Common myeloid progenitor, CD34-positive (primary cell): Measurements from ENCODE around the gene KCNMA1.

Source experiments
- CTCF ChIA-PET: fragments of 350-600 bp; sonication (Branson Sonifier 250); formaldehyde crosslinking; loops from one replicate; lab custom pipeline; 2021; ENCODE audit warnings: antibody characterized with exemption; lab: Charles Lee
- POLR2A ChIA-PET: fragments of 350-600 bp; sonication (Branson Sonifier 250); formaldehyde crosslinking; loops from one replicate; lab custom pipeline; 2021; ENCODE audit warnings: antibody characterized with exemption; lab: Charles Lee
- DNase-seq, 3 donors: peaks; one replicate each; pipeline versions ENCODE4 v3.0.0 to v3.0.0-alpha.2; 2013
- H3K27ac ChIP-seq, 2 experiments: 1 replicate in 1 of 2; 2 replicates in 1 of 2; pipeline ENCODE4 v1.7.0; 2013; ENCODE audit warnings: inconsistent platforms in 2 of 2, low read length in 2 of 2, mild to moderate bottlenecking in 2 of 2, low read depth in 1 of 2, moderate library complexity in 1 of 2; ENCODE audit not compliant: severe bottlenecking in 2 of 2, insufficient read depth in 1 of 2, poor library complexity in 1 of 2
- H3K27me3 ChIP-seq, 5 experiments: replicated peaks in 2 of 5; 1 replicate in 3 of 5; 2 replicates in 2 of 5; pipeline versions ENCODE4 v1.6.1 to v1.7.0; 2013; ENCODE audit warnings: low read length in 4 of 5, mild to moderate bottlenecking in 2 of 5, moderate library complexity in 2 of 5, inconsistent platforms in 1 of 5; ENCODE audit not compliant: insufficient read depth in 5 of 5, control insufficient read depth in 4 of 5
- H3K36me3 ChIP-seq, 4 experiments: 1 replicate in 2 of 4; 2 replicates in 2 of 4; pipeline versions ENCODE4 v1.6.1 to v1.7.0; 2013; ENCODE audit warnings: low read length in 3 of 4, control low read depth in 1 of 4, mild to moderate bottlenecking in 1 of 4; ENCODE audit not compliant: control insufficient read depth in 4 of 4, insufficient read depth in 4 of 4
- H3K4me1 ChIP-seq, 4 experiments: 1 replicate in 3 of 4; 2 replicates in 1 of 4; pipeline versions ENCODE4 v1.6.1 to v1.7.1; 2013; ENCODE audit warnings: low read length in 3 of 4, mild to moderate bottlenecking in 3 of 4, control low read depth in 1 of 4, inconsistent platforms in 1 of 4, moderate library complexity in 1 of 4; ENCODE audit not compliant: control insufficient read depth in 4 of 4, insufficient read depth in 4 of 4; ENCODE audit errors: control extremely low read depth in 1 of 4
- H3K4me3 ChIP-seq, 7 experiments: 1 replicate in 4 of 7; 2 replicates in 3 of 7; pipeline versions ENCODE4 v1.5.1 to v1.7.0; 2013; ENCODE audit warnings: mild to moderate bottlenecking in 7 of 7, low read length in 6 of 7, moderate library complexity in 6 of 7, inconsistent platforms in 2 of 7, low read depth in 2 of 7, control low read depth in 1 of 7; ENCODE audit not compliant: insufficient read depth in 4 of 7, control insufficient read depth in 1 of 7; ENCODE audit errors: extremely low read depth in 1 of 7
- H3K9me3 ChIP-seq, 5 experiments: 1 replicate in 4 of 5; 2 replicates in 1 of 5; pipeline versions ENCODE4 v1.6.1 to v1.7.1; 2013; ENCODE audit warnings: low read length in 4 of 5, mild to moderate bottlenecking in 2 of 5, inconsistent platforms in 1 of 5, low read depth in 1 of 5, moderate library complexity in 1 of 5; ENCODE audit not compliant: control insufficient read depth in 4 of 5, insufficient read depth in 2 of 5; ENCODE audit errors: control extremely low read depth in 1 of 5
- WGBS: methylation state at CpG from one replicate; pipeline ENCODE4 v1.1.5; 2013; ENCODE audit not compliant: insufficient coverage; 5-methylcytosine and 5-hydroxymethylcytosine counted together

KCNMA1 gene

DNA sequence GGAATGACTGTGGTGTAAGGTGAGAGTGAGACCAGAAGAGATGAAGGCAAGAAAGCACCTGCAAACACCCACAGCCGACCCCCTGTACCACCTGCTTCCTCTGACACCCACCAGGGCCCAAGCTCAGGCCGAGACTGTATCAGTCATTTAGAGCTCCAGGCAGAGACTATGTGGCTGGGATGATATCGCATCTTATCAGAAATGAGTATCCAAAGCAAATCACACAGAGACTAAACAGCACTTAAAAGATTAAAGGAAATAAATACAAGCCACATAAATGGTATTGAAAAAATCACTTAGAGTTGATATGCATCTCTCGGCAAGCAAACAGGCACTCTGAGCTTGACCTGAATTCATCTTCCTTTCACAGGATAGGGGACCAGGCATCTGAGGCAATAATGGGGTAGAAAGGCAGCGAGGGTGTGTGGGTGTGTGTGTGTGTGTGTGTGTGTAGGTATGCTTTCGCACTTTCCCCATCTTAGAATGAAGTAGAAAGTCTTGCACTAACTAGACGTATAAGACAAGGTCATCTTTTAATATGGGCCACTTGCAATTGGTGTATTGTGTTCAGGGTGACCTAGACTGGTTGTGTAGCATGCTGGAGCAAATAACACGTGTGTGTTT lies 665.9 kb downstream of the KCNMA1 start:
- Histone ChIP-seq H3K27me3 (peaks cover 0 to 3% (median 0%) of the 10 kb centered on the region in 5 experiments), H3K36me3 (no peaks in the 10 kb centered on the region), H3K9me3 (peaks cover 0 to 2% (median 0%) of the 10 kb centered on the region in 5 experiments), H3K4me1 (no peaks in the 10 kb centered on the region), H3K4me3 (no peak overlapping the region), H3K27ac (no peak overlapping the region)
- no peak for DNase-seq
- ChIA-PET CTCF (interaction anchor here (0.6 to 1.0 kb wide), 2 partner anchors 15 to 92 kb away, joined by 3 read pairs; no protein-coding TSS in a partner anchor), POLR2A (no interaction called here)
- WGBS: 92% methylated on average over 2 of the region's 8 CpGs

DNA sequence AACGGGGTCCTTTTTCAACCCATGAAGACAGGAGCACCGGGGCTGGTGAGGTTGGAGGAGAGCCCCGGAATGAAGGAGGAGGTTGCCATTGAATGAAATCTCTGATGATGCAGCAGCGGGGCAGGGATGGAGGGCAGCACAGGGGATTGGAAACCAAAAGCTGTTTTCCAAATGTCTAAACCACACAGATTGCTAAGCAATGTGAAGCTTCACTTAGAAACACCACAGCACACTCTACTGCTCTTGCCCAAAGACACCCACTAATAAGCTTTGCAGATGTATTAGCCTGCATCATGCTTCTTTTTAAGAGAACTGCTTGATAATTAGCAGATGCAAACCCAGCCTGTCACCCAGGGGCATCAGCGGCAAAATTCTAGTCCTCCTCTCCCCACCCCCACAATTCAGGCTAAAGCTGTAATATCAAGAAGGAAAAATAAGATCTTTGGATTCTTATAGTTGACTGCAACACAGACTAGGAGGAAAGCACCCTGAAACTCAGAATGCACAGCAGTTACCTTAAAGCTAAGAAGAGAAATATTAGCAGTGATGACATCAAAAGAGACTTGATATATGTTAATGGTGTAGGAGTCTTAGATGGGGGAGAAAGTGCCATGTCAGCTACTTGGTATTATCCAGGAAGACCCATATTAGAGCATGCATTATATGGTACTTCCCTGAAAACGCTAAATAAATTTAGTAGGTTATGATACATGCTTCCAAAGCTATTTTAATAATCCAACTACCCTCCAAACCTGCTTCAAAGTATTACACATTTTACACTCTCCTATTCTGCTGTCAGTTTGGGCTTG lies 666.7 kb downstream of the KCNMA1 start:
- POLR2A ChIA-PET: no interaction called here

DNA sequence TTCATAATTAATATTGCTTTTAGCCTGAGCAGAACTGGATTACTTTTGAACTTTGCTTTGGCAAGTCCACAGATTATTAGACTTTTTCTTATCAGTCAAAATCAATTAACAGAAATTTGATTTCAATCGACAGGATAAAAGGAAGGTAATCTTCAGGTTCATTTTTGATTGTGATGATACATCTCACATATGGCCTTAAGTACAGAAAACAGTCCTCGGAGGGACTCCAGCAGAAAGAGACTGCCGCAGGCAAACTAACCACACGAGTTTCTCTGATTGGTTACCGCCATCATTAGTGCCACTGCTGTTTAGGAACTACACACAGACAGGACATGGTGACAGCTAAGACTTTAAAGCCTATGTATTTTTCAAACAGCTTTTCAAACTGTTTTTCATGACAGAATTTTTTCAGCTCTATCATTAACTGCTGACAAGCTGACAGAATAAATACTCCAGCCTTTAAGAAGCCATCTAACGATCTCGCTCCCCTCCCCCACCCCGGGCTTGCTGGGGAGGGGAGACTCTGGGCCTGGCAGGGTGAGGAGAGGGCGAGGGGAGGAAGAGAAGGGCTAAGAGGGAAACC lies 668.2 kb downstream of the KCNMA1 start:
- H3K27ac ChIP-seq: no peak overlapping the region
- H3K4me1 ChIP-seq: no peaks in the 10 kb centered on the region
- no peak overlapping the region for H3K4me3 ChIP-seq
- 92% methylated on average over 4 of the region's 9 CpGs for WGBS
- ChIA-PET POLR2A (no interaction called here), CTCF (no interaction called here)
- H3K27me3 ChIP-seq: peaks cover 0 to 2% (median 0%) of the 10 kb centered on the region in 5 experiments
- no peak for DNase-seq
- no peaks in the 10 kb centered on the region for H3K36me3 ChIP-seq
- H3K9me3 ChIP-seq: peaks cover 0 to 2% (median 0%) of the 10 kb centered on the region in 5 experiments

More for the DNA sequence above, 666.7 kb downstream of the KCNMA1 start:
- H3K27ac ChIP-seq: no peak overlapping the region
- H3K36me3 ChIP-seq: no peaks in the 10 kb centered on the region
- H3K4me1 ChIP-seq: no peaks in the 10 kb centered on the region
- H3K27me3 ChIP-seq: peaks cover 0 to 3% (median 0%) of the 10 kb centered on the region in 5 experiments
- H3K4me3 ChIP-seq: no peak overlapping the region
- DNase-seq: no peak
- peaks cover 0 to 2% (median 0%) of the 10 kb centered on the region in 5 experiments for H3K9me3 ChIP-seq
- CTCF ChIA-PET: interaction anchor here (0.7 to 1.1 kb wide), 4 partner anchors 14 to 54 kb away, joined by 3 read pairs; no protein-coding TSS in a partner anchor
- 100% methylated on average over 3 of the region's 6 CpGs for WGBS

GRCh38 chr10:76968483-76968882 lies 669.1 kb downstream of the KCNMA1 start:
- Histone ChIP-seq H3K27me3 (peaks cover 0 to 2% (median 0%) of the 10 kb centered on the region in 5 experiments), H3K36me3 (no peaks in the 10 kb centered on the region), H3K9me3 (peaks cover 0 to 2% (median 0%) of the 10 kb centered on the region in 5 experiments), H3K4me1 (no peaks in the 10 kb centered on the region), H3K27ac (no peak overlapping the region), H3K4me3 (no peak overlapping the region)
- POLR2A ChIA-PET: no interaction called here
- CTCF ChIA-PET: no interaction called here
- no peak for DNase-seq
- no CpG with 5 or more reads among the region's 2 CpGs for WGBS

GRCh38 chr10:76962851-76963250 lies 674.8 kb downstream of the KCNMA1 start:
- WGBS: 95% methylated on average over 4 of the region's 4 CpGs
- H3K27me3 ChIP-seq: peaks cover 0 to 2% (median 0%) of the 10 kb centered on the region in 5 experiments
- peaks cover 2 to 14% (median 8%) of the 10 kb centered on the region in 4 experiments for H3K4me1 ChIP-seq
- H3K4me3 ChIP-seq: no peak overlapping the region
- DNase-seq: no peak
- ChIA-PET POLR2A (no interaction called here), CTCF (interaction anchor here (1.0 to 1.1 kb wide), 2 partner anchors 13 to 20 kb away, joined by 3 read pairs; no protein-coding TSS in a partner anchor)
- no peak overlapping the region for H3K27ac ChIP-seq
- peaks cover 0 to 8% (median 0%) of the 10 kb centered on the region in 5 experiments for H3K9me3 ChIP-seq
- no peaks in the 10 kb centered on the region for H3K36me3 ChIP-seq

DNA sequence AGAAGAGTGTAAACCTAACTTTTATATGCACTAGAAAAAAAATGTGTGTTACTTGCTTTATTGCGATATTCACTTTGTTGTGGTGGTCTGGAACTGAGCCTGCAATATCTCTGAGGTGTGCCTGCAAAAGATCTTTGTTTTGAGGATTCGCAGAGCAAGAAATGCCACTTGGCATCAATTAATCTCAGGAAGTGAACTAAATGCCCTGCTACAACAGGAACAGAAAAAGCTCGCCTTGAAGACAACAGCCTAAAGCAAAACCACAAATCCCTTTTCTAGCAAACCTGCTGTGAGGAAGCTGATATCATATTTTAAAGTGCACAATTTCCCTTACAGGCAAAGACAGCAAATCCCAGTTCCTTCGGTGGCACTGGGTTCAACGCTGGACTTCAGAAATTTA lies 675.8 kb downstream of the KCNMA1 start:
- WGBS: 0% methylated on average over 2 of the region's 5 CpGs
- no peak overlapping the region for H3K4me3 ChIP-seq
- POLR2A ChIA-PET: no interaction called here
- DNase-seq: peak in 2 of 3 donors; percentile 32 to 46
- peaks cover 0 to 2% (median 0%) of the 10 kb centered on the region in 5 experiments for H3K27me3 ChIP-seq
- CTCF ChIA-PET: no interaction called here
- H3K4me1 ChIP-seq: peaks cover 2 to 14% (median 8%) of the 10 kb centered on the region in 4 experiments
- H3K27ac ChIP-seq: no peak overlapping the region
- H3K36me3 ChIP-seq: no peaks in the 10 kb centered on the region
- peaks cover 0 to 8% (median 0%) of the 10 kb centered on the region in 5 experiments for H3K9me3 ChIP-seq
